SK-N-SH treated with all-trans-retinoic acid at 6 μM for 48 hours (cell line): ENCODE results near the gene C1orf159.

Experiments used
- ATAC-seq: fragments of 200-7000 bp; cut with Tn5 transposase; 3 replicates; pipeline ENCODE4 v1.9.1; 2020; ENCODE audit warnings: mild to moderate bottlenecking, moderate library complexity
- ARNTL ChIP-seq: fragments of 450-650 bp; formaldehyde crosslinking; IDR thresholded peaks from 2 replicates; pipeline ENCODE4 v1.5.0; 2020; ENCODE audit warnings: low read depth, mild to moderate bottlenecking, moderate library complexity, borderline replicate concordance
- CSRNP3 ChIP-seq: fragments of 250-450 bp; sonication (Bioruptor Pico); IDR thresholded peaks from 2 replicates; pipeline ENCODE4 v1.5.1; 2021; ENCODE audit warnings: mild to moderate bottlenecking, moderate library complexity
- ESRRG ChIP-seq: fragments of 250-450 bp; sonication (Bioruptor Pico); IDR thresholded peaks from 2 replicates; pipeline ENCODE4 v1.6.1; 2021; ENCODE audit warnings: mild to moderate bottlenecking
- GLIS3 ChIP-seq: fragments of 250-450 bp; sonication (Bioruptor Pico); IDR thresholded peaks from 2 replicates; pipeline ENCODE4 v1.5.0; 2020; ENCODE audit warnings: mild to moderate bottlenecking, moderate library complexity
- ISL1 ChIP-seq: fragments of 250-450 bp; sonication (Bioruptor Pico); IDR thresholded peaks from 2 replicates; pipeline ENCODE4 v2.1.2; 2022; ENCODE audit warnings: mild to moderate bottlenecking, moderate library complexity
- OSR1 ChIP-seq: fragments of 250-450 bp; sonication (Bioruptor Pico); IDR thresholded peaks from 2 replicates; pipeline ENCODE4 v1.8.0; 2022; ENCODE audit warnings: moderate library complexity, mild to moderate bottlenecking, inconsistent platforms
- PATZ1 ChIP-seq: fragments of 250-450 bp; sonication (Bioruptor Pico); IDR thresholded peaks from 2 replicates; pipeline ENCODE4 v1.8.0; 2020; ENCODE audit warnings: mild to moderate bottlenecking, moderate library complexity, borderline replicate concordance
- POU6F1 ChIP-seq: fragments of 250-450 bp; sonication (Bioruptor Pico); IDR thresholded peaks from 2 replicates; pipeline ENCODE4 v1.8.0; 2021; ENCODE audit warnings: low read depth, mild to moderate bottlenecking, moderate library complexity, borderline replicate concordance
- PPARA ChIP-seq: fragments of 250-450 bp; sonication (Bioruptor Pico); IDR thresholded peaks from 2 replicates; pipeline ENCODE4 v1.5.0; 2020; ENCODE audit warnings: mild to moderate bottlenecking, borderline replicate concordance
- RARB ChIP-seq: fragments of 250-450 bp; sonication (Bioruptor Pico); IDR thresholded peaks from 2 replicates; pipeline ENCODE4 v1.8.0; 2021; ENCODE audit warnings: mild to moderate bottlenecking, moderate library complexity
- SNAI2 ChIP-seq: fragments of 250-450 bp; sonication (Bioruptor Pico); IDR thresholded peaks from 2 replicates; pipeline ENCODE4 v1.5.0; 2020; ENCODE audit warnings: mild to moderate bottlenecking, moderate library complexity
- TCF4 ChIP-seq: fragments of 250-450 bp; sonication (Bioruptor Pico); IDR thresholded peaks from 2 replicates; pipeline ENCODE4 v1.8.0; 2021; ENCODE audit warnings: mild to moderate bottlenecking, moderate library complexity, borderline replicate concordance
- TOX ChIP-seq: fragments of 250-450 bp; sonication (Bioruptor Pico); IDR thresholded peaks from 2 replicates; pipeline ENCODE4 v1.8.0; 2021; ENCODE audit warnings: mild to moderate bottlenecking, moderate library complexity, borderline replicate concordance
- ZC3H10 ChIP-seq: fragments of 250-450 bp; sonication (Bioruptor Pico); IDR thresholded peaks from 2 replicates; pipeline ENCODE4 v1.5.1; 2021; ENCODE audit warnings: mild to moderate bottlenecking, moderate library complexity
- ZFP3 ChIP-seq: fragments of 250-450 bp; sonication (Bioruptor Pico); IDR thresholded peaks from 2 replicates; pipeline ENCODE4 v1.5.0; 2020; ENCODE audit warnings: mild to moderate bottlenecking, moderate library complexity
- ZFP30 ChIP-seq: fragments of 450-650 bp; formaldehyde crosslinking; IDR thresholded peaks from 2 replicates; pipeline ENCODE4 v1.5.0; 2022; ENCODE audit warnings: mild to moderate bottlenecking, moderate library complexity
- ZNF565 ChIP-seq: fragments of 450-650 bp; formaldehyde crosslinking; conservative IDR thresholded peaks from 2 replicates; pipeline ENCODE4 v1.5.0; 2020; ENCODE audit warnings: low read depth, mild to moderate bottlenecking, moderate library complexity

Gene C1orf159

DNA sequence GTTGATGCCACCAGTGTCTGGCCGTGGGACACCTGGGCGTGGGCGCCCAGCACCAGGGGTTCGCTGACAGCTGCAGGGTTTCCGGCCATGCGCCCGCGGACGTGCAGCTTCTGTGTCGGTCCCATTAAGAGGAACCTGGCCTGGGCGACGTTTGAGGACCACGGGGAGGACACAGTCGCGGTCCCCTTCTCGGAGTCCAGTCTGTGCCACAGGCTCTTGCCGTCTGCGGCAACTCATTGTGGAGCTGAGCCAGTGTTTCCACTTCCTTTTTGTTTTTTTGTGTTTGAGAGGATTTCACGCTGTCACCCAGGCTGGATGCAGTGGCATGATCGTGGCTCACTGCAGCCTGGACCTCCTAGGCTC lies 1.6 kb upstream of the C1orf159 start (continued):
- no peak for TF ChIP-seq PATZ1

DNA sequence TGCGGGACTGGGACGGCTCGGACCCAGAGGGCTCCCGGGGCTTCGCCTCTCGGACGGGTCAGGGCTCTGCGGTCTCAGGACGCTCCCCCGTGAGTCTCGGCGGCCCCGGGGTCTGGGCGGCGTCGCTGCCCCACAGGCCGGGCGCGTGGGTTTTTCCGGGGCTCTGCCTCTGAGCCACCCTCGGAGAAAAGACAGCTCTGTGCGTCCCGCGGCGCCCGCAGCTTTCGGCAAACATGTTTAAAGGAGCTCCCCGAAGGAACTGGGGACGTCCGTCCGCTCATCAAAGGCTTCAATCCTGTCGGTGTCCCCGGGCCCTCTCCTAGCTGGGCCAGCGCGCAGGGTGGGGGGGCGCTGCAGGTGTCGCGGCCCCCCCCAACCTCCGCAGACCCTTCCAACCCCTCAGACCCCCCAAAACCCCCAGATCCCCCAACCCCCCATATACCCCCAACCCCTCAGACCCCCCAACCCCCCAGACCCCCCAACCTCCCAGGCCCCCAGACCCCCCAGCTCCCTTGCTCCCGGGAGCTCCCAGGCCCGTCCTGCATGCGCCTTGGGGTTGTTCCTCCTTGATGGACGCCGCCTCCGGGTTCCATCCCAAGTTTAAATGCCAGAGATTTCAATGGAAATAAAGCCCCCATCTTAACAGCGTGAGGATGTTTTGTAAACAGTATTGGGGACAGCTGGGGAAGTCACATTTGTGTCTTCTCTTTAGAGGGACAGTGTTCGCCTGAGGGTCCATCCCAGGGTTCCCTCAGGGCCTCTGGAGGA lies 996 bp upstream of the C1orf159 start:
- TF ChIP-seq ZC3H10 (CRISPR knock-in tag): no peak
- TF ChIP-seq ZNF565 (CRISPR knock-in tag): no peak
- TF ChIP-seq ISL1 (CRISPR knock-in tag): no peak
- no peak for TF ChIP-seq TOX (CRISPR knock-in tag)
- TF ChIP-seq ESRRG: no peak
- TF ChIP-seq OSR1: no peak
- TF ChIP-seq POU6F1 (CRISPR knock-in tag): no peak
- TF ChIP-seq PATZ1: no peak
- TF ChIP-seq ZFP3: no peak
- TF ChIP-seq GLIS3: no peak
- no peak for TF ChIP-seq PPARA (CRISPR knock-in tag)
- no peak for TF ChIP-seq ARNTL
- ATAC-seq: no peak; the same call in 2 of the 3 replicates

- TF ChIP-seq POU6F1 (CRISPR knock-in tag) (no peak), ISL1 (CRISPR knock-in tag) (no peak), ARNTL (no peak), RARB (CRISPR knock-in tag) (no peak), ESRRG (no peak), TCF4 (CRISPR knock-in tag) (no peak), PATZ1 (no peak), SNAI2 (no peak), CSRNP3 (CRISPR knock-in tag) (no peak), ZNF565 (CRISPR knock-in tag) (no peak), TOX (CRISPR knock-in tag) (no peak), ZFP3 (no peak), GLIS3 (no peak), ZFP30 (no peak), PPARA (CRISPR knock-in tag) (no peak)
- ATAC-seq: no peak
Observed at GRCh38 chr1:1115136-1115785, 628 bp downstream of the C1orf159 start.
